WTC11 (cell line): ENCODE measurements around the gene GPC5. TPM values are rescaled to one million over a fixed set of nuclear protein-coding genes. Genes with fewer than 3 reads are reported as not detected.
A peak's percentile ranks its signal among the peaks of the same experiment; 100 is the strongest.

Experiments used
- ATAC-seq: fragments of 200-7000 bp; cut with Tn5 transposase; 2 replicates; pipeline ENCODE4 v1.10.0; 2021; ENCODE audit warnings: mild to moderate bottlenecking, moderate library complexity
- CTCF ChIA-PET: fragments of 300-600 bp; sonication (Branson Sonifier 250); formaldehyde crosslinking; loops from one replicate; lab custom pipeline; 2021; ENCODE audit warnings: antibody characterized with exemption; lab: Charles Lee
- POLR2A ChIA-PET: fragments of 350-600 bp; sonication (Branson Sonifier 250); formaldehyde crosslinking; loops from one replicate; lab custom pipeline; 2021; ENCODE audit warnings: antibody characterized with exemption; lab: Charles Lee
- DNase-seq: peaks from one replicate; pipeline ENCODE4 v3.0.0; 2021; ENCODE audit warnings: low spot score
- H3K27ac Mint-ChIP-seq: 2 replicates; pipeline ENCODE4 v1.8.0; 2021; ENCODE audit warnings: mixed read lengths
- H3K27me3 Mint-ChIP-seq: 2 replicates; pipeline ENCODE4 v1.8.0; 2021; ENCODE audit warnings: low read depth, mild to moderate bottlenecking, moderate library complexity, mixed read lengths
- H3K36me3 Mint-ChIP-seq: 2 replicates; pipeline ENCODE4 v1.8.0; 2021; ENCODE audit warnings: mixed read lengths
- H3K4me1 Mint-ChIP-seq: 2 replicates; pipeline ENCODE4 v1.8.0; 2022; ENCODE audit warnings: mixed read lengths
- H3K4me3 Mint-ChIP-seq: 2 replicates; pipeline ENCODE4 v1.8.0; 2021; ENCODE audit warnings: mild to moderate bottlenecking, moderate library complexity, mixed read lengths
- H3K9me3 Mint-ChIP-seq: 2 replicates; pipeline ENCODE4 v1.8.0; 2021; ENCODE audit warnings: mixed read lengths
- CREB1 ChIP-seq: sonication (generic); formaldehyde crosslinking; IDR thresholded peaks from 2 replicates; pipeline ENCODE4 v1.8.0; 2023; ENCODE audit warnings: mild to moderate bottlenecking, missing genetic modification reagents
- CREM ChIP-seq: sonication (generic); formaldehyde crosslinking; IDR thresholded peaks from 2 replicates; pipeline ENCODE4 v1.8.1; 2022; ENCODE audit warnings: mild to moderate bottlenecking, missing genetic modification reagents, moderate library complexity
- ELF4 ChIP-seq: sonication (generic); formaldehyde crosslinking; IDR thresholded peaks from 2 replicates; pipeline ENCODE4 v1.8.1; 2022; ENCODE audit warnings: low read depth, mild to moderate bottlenecking, moderate library complexity, missing genetic modification reagents
- FOXK1 ChIP-seq: sonication (generic); formaldehyde crosslinking; IDR thresholded peaks from 2 replicates; pipeline ENCODE4 v1.8.0; 2022; ENCODE audit warnings: mild to moderate bottlenecking, moderate library complexity, missing genetic modification reagents
- GRHL2 ChIP-seq: fragments of 250-450 bp; sonication (Bioruptor Pico); IDR thresholded peaks from 2 replicates; pipeline ENCODE4 v1.8.0; 2022; ENCODE audit warnings: mild to moderate bottlenecking, moderate library complexity; ENCODE audit not compliant: insufficient replicate concordance, severe bottlenecking
- HMGA2 ChIP-seq: fragments of 250-450 bp; sonication (Bioruptor Pico); IDR thresholded peaks from 2 replicates; pipeline ENCODE4 v1.4.0; 2021; ENCODE audit warnings: mild to moderate bottlenecking, moderate library complexity
- MXD4 ChIP-seq: fragments of 250-450 bp; sonication (Bioruptor Pico); IDR thresholded peaks from 2 replicates; pipeline ENCODE4 v1.8.0; 2021; ENCODE audit warnings: mild to moderate bottlenecking, moderate library complexity, borderline replicate concordance
- NFYB ChIP-seq: sonication (generic); formaldehyde crosslinking; conservative IDR thresholded peaks from 2 replicates; pipeline ENCODE4 v1.8.0; 2022; ENCODE audit warnings: low read depth, missing genetic modification reagents
- NR1H2 ChIP-seq: sonication (generic); formaldehyde crosslinking; IDR thresholded peaks from 2 replicates; pipeline ENCODE4 v1.9.0; 2021; ENCODE audit warnings: mild to moderate bottlenecking, moderate library complexity, missing genetic modification reagents
- TCF7 ChIP-seq: sonication (generic); formaldehyde crosslinking; IDR thresholded peaks from 2 replicates; pipeline ENCODE4 v1.8.0; 2022; ENCODE audit warnings: mild to moderate bottlenecking, low read depth, missing genetic modification reagents, moderate library complexity
- ZNF121 ChIP-seq: sonication (generic); formaldehyde crosslinking; IDR thresholded peaks from 2 replicates; pipeline ENCODE4 v1.8.0; 2023; ENCODE audit warnings: missing genetic modification reagents
- ZNF219 ChIP-seq: sonication (generic); formaldehyde crosslinking; IDR thresholded peaks from 2 replicates; pipeline ENCODE4 v1.8.0; 2023; ENCODE audit warnings: missing genetic modification reagents, mild to moderate bottlenecking, borderline replicate concordance
- total RNA-seq: library from RNA; stranded (reverse); gene quantifications from 3 replicates; pipeline ENCODE4 v1.2.3, GENCODE V29; 2021
- TF ChIP-seq, protein P1 (sequence below): sonication (generic); formaldehyde crosslinking; IDR thresholded peaks from 2 replicates; pipeline ENCODE4 v1.8.1; 2022; ENCODE audit warnings: mild to moderate bottlenecking, moderate library complexity, missing genetic modification reagents
- TF ChIP-seq, protein P2 (sequence below): fragments of 250-450 bp; sonication (Bioruptor Pico); IDR thresholded peaks from 2 replicates; pipeline ENCODE4 v1.9.0; 2021; ENCODE audit warnings: moderate library complexity, mild to moderate bottlenecking, inconsistent platforms, borderline replicate concordance
- TF ChIP-seq, protein P3 (sequence below): fragments of 250-450 bp; sonication (Bioruptor Pico); IDR thresholded peaks from 2 replicates; pipeline ENCODE4 v1.9.0; 2021; ENCODE audit warnings: mild to moderate bottlenecking
- TF ChIP-seq, protein P4 (sequence below): sonication (generic); formaldehyde crosslinking; IDR thresholded peaks from 2 replicates; pipeline ENCODE4 v1.8.0; 2022; ENCODE audit warnings: mild to moderate bottlenecking, missing genetic modification reagents
- TF ChIP-seq, protein P5 (sequence below): sonication (generic); formaldehyde crosslinking; IDR thresholded peaks from 2 replicates; pipeline ENCODE4 v1.8.0; 2022; ENCODE audit warnings: missing genetic modification reagents
- TF ChIP-seq, protein P6 (sequence below): fragments of 200-600 bp; IDR thresholded peaks from 2 replicates; pipeline ENCODE4 v1.8.0; 2022; ENCODE audit warnings: antibody characterized with exemption
- TF ChIP-seq, protein P7 (sequence below): fragments of 250-450 bp; sonication (Bioruptor Pico); IDR thresholded peaks from 2 replicates; pipeline ENCODE4 v1.9.0; 2021; ENCODE audit warnings: mild to moderate bottlenecking
- TF ChIP-seq, protein P8 (sequence below): sonication (generic); formaldehyde crosslinking; IDR thresholded peaks from 2 replicates; pipeline ENCODE4 v1.8.1; 2022; ENCODE audit warnings: mild to moderate bottlenecking, missing genetic modification reagents, moderate library complexity, borderline replicate concordance

Gene GPC5
- total RNA-seq, 1 experiment from 2014 or later = 0.46 TPM

DNA sequence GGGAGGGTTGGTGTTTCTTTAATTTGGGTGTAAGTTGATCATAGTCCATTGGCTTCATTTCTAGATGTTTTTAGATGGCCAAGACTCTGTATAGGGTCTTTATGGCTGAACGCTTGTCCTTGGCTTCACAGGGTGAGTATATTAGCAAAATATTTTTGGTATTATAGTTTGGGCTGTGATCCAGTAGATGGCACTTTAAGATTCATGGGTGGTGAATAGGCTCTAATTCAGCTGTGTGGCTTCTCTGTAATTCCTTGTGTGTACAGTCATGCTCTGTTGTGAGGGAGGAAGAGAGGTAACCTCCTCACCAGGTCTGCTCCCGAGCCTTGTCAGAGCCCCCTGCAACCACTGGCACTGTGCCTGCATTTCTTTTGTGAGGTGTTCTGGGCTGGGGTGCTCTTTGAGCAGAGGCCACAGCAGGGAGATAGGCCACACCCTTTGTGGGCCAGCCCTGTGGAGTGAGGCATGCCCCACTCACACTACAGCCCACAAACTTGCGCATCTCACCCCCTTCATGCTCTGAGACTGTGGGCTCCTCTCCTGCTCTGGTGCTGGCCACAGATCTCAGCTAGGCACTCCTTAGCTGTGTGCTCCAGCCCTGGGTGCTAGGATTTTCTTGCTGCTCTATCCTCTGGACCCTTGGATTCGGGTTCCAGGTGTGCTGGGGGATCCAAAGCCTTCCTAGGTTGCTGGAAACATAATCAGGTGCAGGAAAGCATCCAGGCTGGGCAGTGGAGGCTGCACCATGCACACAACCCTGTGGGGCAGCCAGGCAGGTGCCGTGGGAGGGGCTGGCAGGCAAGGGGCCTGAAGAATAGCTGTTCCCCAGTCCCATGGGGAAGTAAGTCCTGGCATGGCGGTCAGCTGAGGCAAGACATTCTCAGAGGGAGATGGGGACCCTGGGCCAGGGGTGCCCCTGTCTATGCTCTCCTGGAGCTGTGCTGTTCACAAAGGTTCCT, 193.9 kb downstream of the GPC5 start:
- ATAC-seq = peak; percentile 20; the same call in 1 of the 2 replicates
- POLR2A ChIA-PET = no interaction called here
- Mint-ChIP-seq H3K9me3 (no peaks in the 10 kb centered on the region), H3K36me3 (no peaks in the 10 kb centered on the region), H3K4me3 (no peak overlapping the region), H3K27ac (no peak overlapping the region), H3K4me1 (no peaks in the 10 kb centered on the region), H3K27me3 (no peaks in the 10 kb centered on the region)
- CTCF ChIA-PET = no interaction called here
- DNase-seq = no peak
- TF ChIP-seq, protein P1, sequence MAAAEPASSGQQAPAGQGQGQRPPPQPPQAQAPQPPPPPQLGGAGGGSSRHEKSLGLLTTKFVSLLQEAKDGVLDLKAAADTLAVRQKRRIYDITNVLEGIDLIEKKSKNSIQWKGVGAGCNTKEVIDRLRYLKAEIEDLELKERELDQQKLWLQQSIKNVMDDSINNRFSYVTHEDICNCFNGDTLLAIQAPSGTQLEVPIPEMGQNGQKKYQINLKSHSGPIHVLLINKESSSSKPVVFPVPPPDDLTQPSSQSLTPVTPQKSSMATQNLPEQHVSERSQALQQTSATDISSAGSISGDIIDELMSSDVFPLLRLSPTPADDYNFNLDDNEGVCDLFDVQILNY (CRISPR knock-in tag) = no peak
- TF ChIP-seq, protein P2, sequence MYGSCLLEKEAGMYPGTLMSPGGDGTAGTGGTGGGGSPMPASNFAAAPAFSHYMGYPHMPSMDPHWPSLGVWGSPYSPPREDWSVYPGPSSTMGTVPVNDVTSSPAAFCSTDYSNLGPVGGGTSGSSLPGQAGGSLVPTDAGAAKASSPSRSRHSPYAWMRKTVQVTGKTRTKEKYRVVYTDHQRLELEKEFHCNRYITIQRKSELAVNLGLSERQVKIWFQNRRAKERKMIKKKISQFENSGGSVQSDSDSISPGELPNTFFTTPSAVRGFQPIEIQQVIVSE (CRISPR knock-in tag) = no peak
- TF ChIP-seq ELF4 = no peak
- TF ChIP-seq CREB1 (CRISPR knock-in tag) = no peak
- TF ChIP-seq, protein P3, sequence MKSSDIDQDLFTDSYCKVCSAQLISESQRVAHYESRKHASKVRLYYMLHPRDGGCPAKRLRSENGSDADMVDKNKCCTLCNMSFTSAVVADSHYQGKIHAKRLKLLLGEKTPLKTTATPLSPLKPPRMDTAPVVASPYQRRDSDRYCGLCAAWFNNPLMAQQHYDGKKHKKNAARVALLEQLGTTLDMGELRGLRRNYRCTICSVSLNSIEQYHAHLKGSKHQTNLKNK (CRISPR knock-in tag) = no peak
- TF ChIP-seq NFYB (CRISPR knock-in tag) = no peak
- TF ChIP-seq NR1H2 = no peak
- TF ChIP-seq, protein P4, sequence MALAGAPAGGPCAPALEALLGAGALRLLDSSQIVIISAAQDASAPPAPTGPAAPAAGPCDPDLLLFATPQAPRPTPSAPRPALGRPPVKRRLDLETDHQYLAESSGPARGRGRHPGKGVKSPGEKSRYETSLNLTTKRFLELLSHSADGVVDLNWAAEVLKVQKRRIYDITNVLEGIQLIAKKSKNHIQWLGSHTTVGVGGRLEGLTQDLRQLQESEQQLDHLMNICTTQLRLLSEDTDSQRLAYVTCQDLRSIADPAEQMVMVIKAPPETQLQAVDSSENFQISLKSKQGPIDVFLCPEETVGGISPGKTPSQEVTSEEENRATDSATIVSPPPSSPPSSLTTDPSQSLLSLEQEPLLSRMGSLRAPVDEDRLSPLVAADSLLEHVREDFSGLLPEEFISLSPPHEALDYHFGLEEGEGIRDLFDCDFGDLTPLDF (CRISPR knock-in tag) = no peak
- TF ChIP-seq, protein P5, sequence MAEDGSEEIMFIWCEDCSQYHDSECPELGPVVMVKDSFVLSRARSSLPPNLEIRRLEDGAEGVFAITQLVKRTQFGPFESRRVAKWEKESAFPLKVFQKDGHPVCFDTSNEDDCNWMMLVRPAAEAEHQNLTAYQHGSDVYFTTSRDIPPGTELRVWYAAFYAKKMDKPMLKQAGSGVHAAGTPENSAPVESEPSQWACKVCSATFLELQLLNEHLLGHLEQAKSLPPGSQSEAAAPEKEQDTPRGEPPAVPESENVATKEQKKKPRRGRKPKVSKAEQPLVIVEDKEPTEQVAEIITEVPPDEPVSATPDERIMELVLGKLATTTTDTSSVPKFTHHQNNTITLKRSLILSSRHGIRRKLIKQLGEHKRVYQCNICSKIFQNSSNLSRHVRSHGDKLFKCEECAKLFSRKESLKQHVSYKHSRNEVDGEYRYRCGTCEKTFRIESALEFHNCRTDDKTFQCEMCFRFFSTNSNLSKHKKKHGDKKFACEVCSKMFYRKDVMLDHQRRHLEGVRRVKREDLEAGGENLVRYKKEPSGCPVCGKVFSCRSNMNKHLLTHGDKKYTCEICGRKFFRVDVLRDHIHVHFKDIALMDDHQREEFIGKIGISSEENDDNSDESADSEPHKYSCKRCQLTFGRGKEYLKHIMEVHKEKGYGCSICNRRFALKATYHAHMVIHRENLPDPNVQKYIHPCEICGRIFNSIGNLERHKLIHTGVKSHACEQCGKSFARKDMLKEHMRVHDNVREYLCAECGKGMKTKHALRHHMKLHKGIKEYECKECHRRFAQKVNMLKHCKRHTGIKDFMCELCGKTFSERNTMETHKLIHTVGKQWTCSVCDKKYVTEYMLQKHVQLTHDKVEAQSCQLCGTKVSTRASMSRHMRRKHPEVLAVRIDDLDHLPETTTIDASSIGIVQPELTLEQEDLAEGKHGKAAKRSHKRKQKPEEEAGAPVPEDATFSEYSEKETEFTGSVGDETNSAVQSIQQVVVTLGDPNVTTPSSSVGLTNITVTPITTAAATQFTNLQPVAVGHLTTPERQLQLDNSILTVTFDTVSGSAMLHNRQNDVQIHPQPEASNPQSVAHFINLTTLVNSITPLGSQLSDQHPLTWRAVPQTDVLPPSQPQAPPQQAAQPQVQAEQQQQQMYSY (CRISPR knock-in tag) = no peak

DNA sequence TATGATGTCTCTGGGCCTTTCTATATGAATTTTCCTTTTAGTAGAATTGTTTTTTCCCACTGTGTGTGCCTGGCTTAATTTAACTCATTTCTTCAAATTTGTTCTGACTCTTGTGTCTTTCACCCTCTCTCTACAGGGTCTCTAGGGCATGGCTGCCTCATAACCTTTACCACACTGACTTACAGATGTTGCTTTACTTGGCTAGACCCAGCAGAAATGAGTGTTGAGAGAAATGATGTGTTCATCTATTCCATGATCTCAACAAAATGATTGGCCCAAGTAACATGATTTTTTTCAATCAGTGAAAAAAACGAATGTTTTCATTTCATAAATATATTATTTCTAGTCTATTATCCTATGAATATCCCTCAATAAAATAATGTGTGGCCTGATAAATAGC, 195.0 kb downstream of the GPC5 start:
- Mint-ChIP-seq H3K4me3 (no peak overlapping the region), H3K27ac (no peak overlapping the region), H3K36me3 (no peaks in the 10 kb centered on the region), H3K27me3 (no peaks in the 10 kb centered on the region), H3K9me3 (no peaks in the 10 kb centered on the region), H3K4me1 (no peaks in the 10 kb centered on the region)
- ATAC-seq = no peak
- DNase-seq = no peak
- CTCF ChIA-PET = no interaction called here
- POLR2A ChIA-PET = no interaction called here
- no peak for TF ChIP-seq FOXK1 (CRISPR knock-in tag)
- TF ChIP-seq GRHL2 = no peak
- TF ChIP-seq, protein P6, sequence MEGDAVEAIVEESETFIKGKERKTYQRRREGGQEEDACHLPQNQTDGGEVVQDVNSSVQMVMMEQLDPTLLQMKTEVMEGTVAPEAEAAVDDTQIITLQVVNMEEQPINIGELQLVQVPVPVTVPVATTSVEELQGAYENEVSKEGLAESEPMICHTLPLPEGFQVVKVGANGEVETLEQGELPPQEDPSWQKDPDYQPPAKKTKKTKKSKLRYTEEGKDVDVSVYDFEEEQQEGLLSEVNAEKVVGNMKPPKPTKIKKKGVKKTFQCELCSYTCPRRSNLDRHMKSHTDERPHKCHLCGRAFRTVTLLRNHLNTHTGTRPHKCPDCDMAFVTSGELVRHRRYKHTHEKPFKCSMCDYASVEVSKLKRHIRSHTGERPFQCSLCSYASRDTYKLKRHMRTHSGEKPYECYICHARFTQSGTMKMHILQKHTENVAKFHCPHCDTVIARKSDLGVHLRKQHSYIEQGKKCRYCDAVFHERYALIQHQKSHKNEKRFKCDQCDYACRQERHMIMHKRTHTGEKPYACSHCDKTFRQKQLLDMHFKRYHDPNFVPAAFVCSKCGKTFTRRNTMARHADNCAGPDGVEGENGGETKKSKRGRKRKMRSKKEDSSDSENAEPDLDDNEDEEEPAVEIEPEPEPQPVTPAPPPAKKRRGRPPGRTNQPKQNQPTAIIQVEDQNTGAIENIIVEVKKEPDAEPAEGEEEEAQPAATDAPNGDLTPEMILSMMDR = no peak
- TF ChIP-seq MXD4 (CRISPR knock-in tag) = no peak
- TF ChIP-seq, protein P1 (CRISPR knock-in tag) = no peak
- no peak for TF ChIP-seq HMGA2 (CRISPR knock-in tag)
- no peak for TF ChIP-seq TCF7 (CRISPR knock-in tag)
- TF ChIP-seq, protein P7, sequence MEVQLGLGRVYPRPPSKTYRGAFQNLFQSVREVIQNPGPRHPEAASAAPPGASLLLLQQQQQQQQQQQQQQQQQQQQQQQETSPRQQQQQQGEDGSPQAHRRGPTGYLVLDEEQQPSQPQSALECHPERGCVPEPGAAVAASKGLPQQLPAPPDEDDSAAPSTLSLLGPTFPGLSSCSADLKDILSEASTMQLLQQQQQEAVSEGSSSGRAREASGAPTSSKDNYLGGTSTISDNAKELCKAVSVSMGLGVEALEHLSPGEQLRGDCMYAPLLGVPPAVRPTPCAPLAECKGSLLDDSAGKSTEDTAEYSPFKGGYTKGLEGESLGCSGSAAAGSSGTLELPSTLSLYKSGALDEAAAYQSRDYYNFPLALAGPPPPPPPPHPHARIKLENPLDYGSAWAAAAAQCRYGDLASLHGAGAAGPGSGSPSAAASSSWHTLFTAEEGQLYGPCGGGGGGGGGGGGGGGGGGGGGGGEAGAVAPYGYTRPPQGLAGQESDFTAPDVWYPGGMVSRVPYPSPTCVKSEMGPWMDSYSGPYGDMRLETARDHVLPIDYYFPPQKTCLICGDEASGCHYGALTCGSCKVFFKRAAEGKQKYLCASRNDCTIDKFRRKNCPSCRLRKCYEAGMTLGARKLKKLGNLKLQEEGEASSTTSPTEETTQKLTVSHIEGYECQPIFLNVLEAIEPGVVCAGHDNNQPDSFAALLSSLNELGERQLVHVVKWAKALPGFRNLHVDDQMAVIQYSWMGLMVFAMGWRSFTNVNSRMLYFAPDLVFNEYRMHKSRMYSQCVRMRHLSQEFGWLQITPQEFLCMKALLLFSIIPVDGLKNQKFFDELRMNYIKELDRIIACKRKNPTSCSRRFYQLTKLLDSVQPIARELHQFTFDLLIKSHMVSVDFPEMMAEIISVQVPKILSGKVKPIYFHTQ (CRISPR knock-in tag) = no peak
- TF ChIP-seq ZNF219 (CRISPR knock-in tag) = no peak
- TF ChIP-seq, protein P8, sequence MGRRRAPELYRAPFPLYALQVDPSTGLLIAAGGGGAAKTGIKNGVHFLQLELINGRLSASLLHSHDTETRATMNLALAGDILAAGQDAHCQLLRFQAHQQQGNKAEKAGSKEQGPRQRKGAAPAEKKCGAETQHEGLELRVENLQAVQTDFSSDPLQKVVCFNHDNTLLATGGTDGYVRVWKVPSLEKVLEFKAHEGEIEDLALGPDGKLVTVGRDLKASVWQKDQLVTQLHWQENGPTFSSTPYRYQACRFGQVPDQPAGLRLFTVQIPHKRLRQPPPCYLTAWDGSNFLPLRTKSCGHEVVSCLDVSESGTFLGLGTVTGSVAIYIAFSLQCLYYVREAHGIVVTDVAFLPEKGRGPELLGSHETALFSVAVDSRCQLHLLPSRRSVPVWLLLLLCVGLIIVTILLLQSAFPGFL (CRISPR knock-in tag) = no peak
- TF ChIP-seq ZNF121 (CRISPR knock-in tag) = no peak
- TF ChIP-seq CREM (CRISPR knock-in tag) = no peak
